ENCODE measurements around the gene LRRC28. TPM values are rescaled to one million over a fixed set of nuclear protein-coding genes. Genes with fewer than 3 reads are reported as not detected.

LRRC28 gene
- total RNA-seq, 1 donor from 2014 or later, result 20.3 TPM

- H3K4me3 ChIP-seq, result peak overlapping the region; percentile 85
- no peak for ATAC-seq
- H3K27ac ChIP-seq, result peak overlapping the region; percentile 91
- intact Hi-C loops (cut with DNase I), result no loop called here
- H3K36me3 ChIP-seq, result no peaks in the 10 kb centered on the region
- no peaks in the 10 kb centered on the region for H3K9me3 ChIP-seq
- H3K27me3 ChIP-seq, result no peaks in the 10 kb centered on the region
- DNase-seq, result no peak
- H3K4me1 ChIP-seq, result peaks cover 18% of the 10 kb centered on the region
- TF ChIP-seq CTCF (IDR thresholded peaks at IDR 0.05), result no peak
Measured at GRCh38 chr15:99250001-99250400, 1.3 kb upstream of the LRRC28 start.

- TF ChIP-seq CTCF (IDR thresholded peaks at IDR 0.05), result no peak
- ATAC-seq (no peak), DNase-seq (no peak)
- Histone ChIP-seq H3K4me1 (peaks cover 18% of the 10 kb centered on the region), H3K27ac (peak overlapping the region; percentile 91), H3K36me3 (no peaks in the 10 kb centered on the region), H3K27me3 (no peaks in the 10 kb centered on the region), H3K9me3 (no peaks in the 10 kb centered on the region), H3K4me3 (peak overlapping the region; percentile 85)
- intact Hi-C loops (cut with DNase I), result no loop called here
Measured at GRCh38 chr15:99250494-99250856, 806 bp upstream of the LRRC28 start.

GRCh38 chr15:99252326-99252725 is 1.0 kb downstream of the LRRC28 start:
- peaks cover 18% of the 10 kb centered on the region for H3K4me1 ChIP-seq
- H3K36me3 ChIP-seq, result peaks cover 10% of the 10 kb centered on the region
- intact Hi-C loops (cut with DNase I), result no loop called here

GRCh38 chr15:99253381-99254090 is 2.3 kb downstream of the LRRC28 start:
- intact Hi-C loops (cut with DNase I), result no loop called here
- peaks cover 10% of the 10 kb centered on the region for H3K36me3 ChIP-seq
- H3K4me3 ChIP-seq, result no peak overlapping the region
- H3K27ac ChIP-seq, result no peak overlapping the region
- no peaks in the 10 kb centered on the region for H3K27me3 ChIP-seq
- DNase-seq (no peak), ATAC-seq (no peak)
- no peaks in the 10 kb centered on the region for H3K9me3 ChIP-seq
- peaks cover 18% of the 10 kb centered on the region for H3K4me1 ChIP-seq
- TF ChIP-seq CTCF (IDR thresholded peaks at IDR 0.05), result no peak

More at GRCh38 chr15:99252326-99252725, 1.0 kb downstream of the LRRC28 start:
- Histone ChIP-seq H3K9me3 (no peaks in the 10 kb centered on the region), H3K27me3 (no peaks in the 10 kb centered on the region), H3K4me3 (peak overlapping the region; percentile 85), H3K27ac (no peak overlapping the region)
- TF ChIP-seq CTCF (IDR thresholded peaks at IDR 0.05), result no peak
- DNase-seq (no peak), ATAC-seq (no peak)

- no peaks in the 10 kb centered on the region for H3K27me3 ChIP-seq
- DNase-seq (no peak), ATAC-seq (no peak)
- H3K4me3 ChIP-seq, result no peak overlapping the region
- no peak overlapping the region for H3K27ac ChIP-seq
- no peak for TF ChIP-seq CTCF (IDR thresholded peaks at IDR 0.05)
- no peaks in the 10 kb centered on the region for H3K9me3 ChIP-seq
- intact Hi-C loops (cut with DNase I), result no loop called here
- H3K4me1 ChIP-seq, result peaks cover 7% of the 10 kb centered on the region
- H3K36me3 ChIP-seq, result peaks cover 10% of the 10 kb centered on the region
Measured at GRCh38 chr15:99257107-99257750, 5.9 kb downstream of the LRRC28 start.
